HFFc6 (cell line): ENCODE data around the gene KCNAB3. TPM values are rescaled to one million over a fixed set of nuclear protein-coding genes. Genes with fewer than 3 reads are reported as not detected.

Experiments
- DNase-seq: peaks from one replicate; pipeline ENCODE4 v3.0.0-alpha.2; 2018
- H3K27ac Mint-ChIP-seq: 2 replicates; pipeline ENCODE4 v1.8.0; 2020; ENCODE audit warnings: mild to moderate bottlenecking, mixed read lengths
- H3K27me3 Mint-ChIP-seq: 2 replicates; pipeline ENCODE4 v1.8.0; 2021; ENCODE audit warnings: mild to moderate bottlenecking, moderate library complexity, mixed read lengths; ENCODE audit not compliant: insufficient read depth
- H3K36me3 Mint-ChIP-seq: 2 replicates; pipeline ENCODE4 v1.8.0; 2021; ENCODE audit warnings: low read depth, mixed read lengths
- H3K4me1 Mint-ChIP-seq: 2 replicates; pipeline ENCODE4 v1.8.0; 2020; ENCODE audit warnings: low read depth, mixed read lengths
- H3K4me3 Mint-ChIP-seq: 2 replicates; pipeline ENCODE4 v1.8.0; 2020; ENCODE audit warnings: mild to moderate bottlenecking, moderate library complexity, mixed read lengths
- H3K9me3 Mint-ChIP-seq: 2 replicates; pipeline ENCODE4 v1.8.0; 2020; ENCODE audit warnings: mild to moderate bottlenecking, mixed read lengths
- CTCF ChIP-seq: fragments of 200-600 bp; sonication (generic); IDR thresholded peaks from 2 replicates; pipeline ENCODE4 v1.5.0; 2021; ENCODE audit warnings: antibody characterized with exemption, mild to moderate bottlenecking
- total RNA-seq, 6 experiments: library from RNA; stranded (reverse); fragmentation: NEBNext Ultra II Directional; extraction: Animal tissue kit (Norgen Biotek cat#: 25700); gene quantifications; 2 replicates in 1 of 6; 3 replicates in 5 of 6; pipeline ENCODE4 v1.2.3, GENCODE V29; 2021

KCNAB3 gene
- total RNA-seq, 6 experiments from 2014 or later = 1.5 to 3.0 (median 2.3) TPM

GRCh38 chr17:7910711-7911110, 18.9 kb downstream of the KCNAB3 start:
- no peak overlapping the region for H3K27ac Mint-ChIP-seq
- peaks cover 20% of the 10 kb centered on the region for H3K4me1 Mint-ChIP-seq
- H3K27me3 Mint-ChIP-seq = peaks cover 8% of the 10 kb centered on the region

GRCh38 chr17:7910281-7910680, 19.4 kb downstream of the KCNAB3 start:
- no peak for TF ChIP-seq CTCF
- Mint-ChIP-seq H3K9me3 (no peaks in the 10 kb centered on the region), H3K27ac (no peak overlapping the region), H3K27me3 (peaks cover 8% of the 10 kb centered on the region), H3K4me3 (no peak overlapping the region), H3K4me1 (peaks cover 18% of the 10 kb centered on the region), H3K36me3 (peaks cover 30% of the 10 kb centered on the region)
- DNase-seq = no peak

More at GRCh38 chr17:7910711-7911110, 18.9 kb downstream of the KCNAB3 start:
- DNase-seq = no peak
- TF ChIP-seq CTCF = no peak
- Mint-ChIP-seq H3K4me3 (no peak overlapping the region), H3K9me3 (no peaks in the 10 kb centered on the region), H3K36me3 (peaks cover 30% of the 10 kb centered on the region)

- no peak for DNase-seq
- H3K36me3 Mint-ChIP-seq = peaks cover 36% of the 10 kb centered on the region
- peaks cover 10% of the 10 kb centered on the region for H3K4me1 Mint-ChIP-seq
- H3K27me3 Mint-ChIP-seq = peaks cover 4% of the 10 kb centered on the region
- no peaks in the 10 kb centered on the region for H3K9me3 Mint-ChIP-seq
- H3K4me3 Mint-ChIP-seq = no peak overlapping the region
- no peak overlapping the region for H3K27ac Mint-ChIP-seq
- TF ChIP-seq CTCF = no peak
Measured at GRCh38 chr17:7909089-7909488, 20.6 kb downstream of the KCNAB3 start.

GRCh38 chr17:7903154-7904103, 26.2 kb downstream of the KCNAB3 start:
- Mint-ChIP-seq H3K9me3 (no peaks in the 10 kb centered on the region), H3K4me1 (no peaks in the 10 kb centered on the region), H3K36me3 (peaks cover 37% of the 10 kb centered on the region), H3K4me3 (no peak overlapping the region), H3K27me3 (peaks cover 5% of the 10 kb centered on the region), H3K27ac (no peak overlapping the region)
- no peak for TF ChIP-seq CTCF
- no peak for DNase-seq

- TF ChIP-seq CTCF = peak; percentile 71
- no peak overlapping the region for H3K4me3 Mint-ChIP-seq
- H3K36me3 Mint-ChIP-seq = peaks cover 45% of the 10 kb centered on the region
- peak; percentile 54 for DNase-seq
- peak overlapping the region; percentile 19; the same call in 1 of the 2 replicates for H3K27ac Mint-ChIP-seq
- no peaks in the 10 kb centered on the region for H3K9me3 Mint-ChIP-seq
- peaks cover 5% of the 10 kb centered on the region; the same call in 1 of the 2 replicates for H3K4me1 Mint-ChIP-seq
- H3K27me3 Mint-ChIP-seq = no peaks in the 10 kb centered on the region
Measured at GRCh38 chr17:7897773-7898172, 31.9 kb downstream of the KCNAB3 start.
